PC-3 (cell line): ENCODE data around the gene UBE2Q1. TPM values are rescaled to one million over a fixed set of nuclear protein-coding genes. Genes with fewer than 3 reads are reported as not detected.

Experiments
- ATAC-seq: fragments of 200-7000 bp; cut with Tn5 transposase; 2 replicates; pipeline ENCODE4 v1.9.1; 2020; ENCODE audit warnings: mild to moderate bottlenecking, moderate library complexity
- BruUV-seq: library from RNA; stranded (reverse); fragments of 400-500 nt; replicated peaks from 2 replicates; lab custom pipeline; 2021; lab: Mats Ljungman, UMichigan
- CTCF ChIA-PET: fragments of 300-600 bp; sonication (Branson Sonifier 250); formaldehyde crosslinking; loops from one replicate; lab custom pipeline; 2022; ENCODE audit warnings: antibody characterized with exemption; lab: Charles Lee
- POLR2A ChIA-PET: fragments of 300-600 bp; sonication (Branson Sonifier 250); formaldehyde crosslinking; loops from one replicate; lab custom pipeline; 2022; ENCODE audit warnings: antibody characterized with exemption; ENCODE audit not compliant: unreplicated experiment; lab: Charles Lee
- DNase-seq: peaks from one replicate; pipeline ENCODE4 v3.0.0-alpha.2; 2015
- H2AFZ ChIP-seq: fragments of 300-600 bp; sonication (generic); 2 replicates; pipeline ENCODE4 v1.6.0; 2016; ENCODE audit warnings: antibody characterized with exemption, low read length
- H3F3A ChIP-seq: fragments of 300-600 bp; sonication (generic); one replicate; pipeline ENCODE4 v1.6.0; 2017; ENCODE audit warnings: antibody characterized with exemption, low read length, control low read depth, mild to moderate bottlenecking; ENCODE audit not compliant: unreplicated experiment
- H3K27ac ChIP-seq: fragments of 300-600 bp; sonication (generic); 2 replicates; pipeline ENCODE4 v1.5.1; 2016; ENCODE audit warnings: mild to moderate bottlenecking, low read length
- H3K27me3 ChIP-seq: fragments of 300-600 bp; sonication (generic); 2 replicates; pipeline ENCODE4 v1.6.1; 2016; ENCODE audit warnings: low read length, mixed read lengths
- H3K36me3 ChIP-seq: fragments of 300-600 bp; sonication (generic); 2 replicates; pipeline ENCODE4 v1.6.1; 2016; ENCODE audit warnings: low read depth, mixed run types, low read length, mixed read lengths
- H3K4me1 ChIP-seq: fragments of 300-600 bp; sonication (generic); 2 replicates; pipeline ENCODE4 v1.5.1; 2016; ENCODE audit warnings: low read length; ENCODE audit not compliant: insufficient read depth
- H3K4me2 ChIP-seq: fragments of 300-600 bp; sonication (generic); 2 replicates; pipeline ENCODE4 v1.6.0; 2016; ENCODE audit warnings: low read length
- H3K4me3 ChIP-seq: fragments of 300-600 bp; sonication (generic); 2 replicates; pipeline ENCODE4 v1.5.1; 2016; ENCODE audit warnings: mild to moderate bottlenecking, low read length, mixed read lengths
- H3K79me2 ChIP-seq: fragments of 300-600 bp; sonication (generic); 2 replicates; pipeline ENCODE4 v1.6.1; 2017; ENCODE audit warnings: low read length, mixed read lengths
- H3K9ac ChIP-seq: fragments of 300-600 bp; sonication (generic); 2 replicates; pipeline ENCODE4 v1.6.0; 2016; ENCODE audit warnings: mild to moderate bottlenecking, low read length
- H3K9me2 ChIP-seq: fragments of 300-600 bp; sonication (generic); replicated peaks from 2 replicates; pipeline ENCODE4 v1.6.1; 2016; ENCODE audit warnings: mixed run types, low read length, mixed read lengths
- H3K9me3 ChIP-seq: fragments of 300-600 bp; sonication (generic); 2 replicates; pipeline ENCODE4 v1.6.1; 2016; ENCODE audit warnings: low read length, mixed read lengths
- H4K20me1 ChIP-seq: fragments of 300-600 bp; sonication (generic); 2 replicates; pipeline ENCODE4 v1.6.1; 2016; ENCODE audit warnings: low read length, mixed read lengths
- EZH2 ChIP-seq: fragments of 300-600 bp; sonication (generic); IDR thresholded peaks from one replicate; pipeline ENCODE4 v1.6.1; 2017; ENCODE audit warnings: antibody characterized with exemption, mild to moderate bottlenecking, low read length; ENCODE audit not compliant: unreplicated experiment
- EZH2phosphoT487 ChIP-seq: fragments of 300-600 bp; sonication (generic); IDR thresholded peaks from 2 replicates; pipeline ENCODE4 v1.6.1; 2018; ENCODE audit warnings: mild to moderate bottlenecking, antibody characterized with exemption, low read length, borderline replicate concordance
- intact Hi-C: fragments of 100-400 bp; cut with micrococcal nuclease; formaldehyde crosslinking; loops from 2 replicates; pipeline ENCODE4 v1.9.0; 2023
- total RNA-seq: library from RNA; depleted of rRNA; stranded (reverse); fragments of >200 nt; gene quantifications from 2 replicates; pipeline ENCODE4 v1.2.3, GENCODE V29; 2014
- TF ChIP-seq, protein P1 (sequence below): fragments of 300-600 bp; sonication (generic); conservative IDR thresholded peaks from 2 replicates; pipeline ENCODE4 v1.5.1; 2017; ENCODE audit warnings: antibody characterized with exemption, low read depth, mild to moderate bottlenecking, low read length

UBE2Q1 gene
- total RNA-seq, 1 experiment from 2014 or later, result 40.0 TPM

DNA sequence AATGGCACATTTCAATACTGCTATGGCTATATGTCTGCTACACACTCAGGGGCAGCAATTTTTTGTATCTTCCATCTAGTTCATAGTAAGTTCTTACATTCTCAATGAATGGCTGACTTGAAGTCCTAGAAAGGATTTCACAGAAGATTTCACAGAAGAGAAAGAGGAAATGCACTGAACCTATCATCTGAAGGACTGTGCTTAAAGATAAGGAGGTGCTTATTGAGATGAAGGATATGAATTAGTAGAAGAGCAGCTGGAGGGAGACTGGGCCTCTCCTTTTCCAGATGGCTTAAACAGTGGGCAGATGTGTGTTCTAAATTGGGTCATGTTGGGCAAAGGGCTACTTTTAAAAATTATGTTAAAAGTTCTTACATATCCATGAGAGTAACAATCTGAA lies 34.9 kb upstream of the UBE2Q1 start:
- no peaks in the 10 kb centered on the region for H3K9me3 ChIP-seq
- no peak overlapping the region for H3K9ac ChIP-seq
- H2AFZ ChIP-seq, result no peak overlapping the region
- DNase-seq (no peak), ATAC-seq (no peak)
- H3F3A ChIP-seq, result no peaks in the 10 kb centered on the region
- no peak overlapping the region for H3K4me3 ChIP-seq
- H3K79me2 ChIP-seq, result peaks cover 10% of the 10 kb centered on the region
- 0 out of 2 replicates have a peak, but pooled peaks cover 4% of the 10 kb centered on the region for H4K20me1 ChIP-seq
- no TSS peak for BruUV-seq
- CTCF ChIA-PET, result no interaction called here
- no peak overlapping the region for H3K27ac ChIP-seq
- no peaks in the 10 kb centered on the region for H3K9me2 ChIP-seq
- H3K4me1 ChIP-seq, result peaks cover 7% of the 10 kb centered on the region
- H3K27me3 ChIP-seq, result no peaks in the 10 kb centered on the region
- POLR2A ChIA-PET, result no interaction called here
- no peak overlapping the region for H3K4me2 ChIP-seq
- intact Hi-C loops, result no loop called here
- TF ChIP-seq, protein P1, sequence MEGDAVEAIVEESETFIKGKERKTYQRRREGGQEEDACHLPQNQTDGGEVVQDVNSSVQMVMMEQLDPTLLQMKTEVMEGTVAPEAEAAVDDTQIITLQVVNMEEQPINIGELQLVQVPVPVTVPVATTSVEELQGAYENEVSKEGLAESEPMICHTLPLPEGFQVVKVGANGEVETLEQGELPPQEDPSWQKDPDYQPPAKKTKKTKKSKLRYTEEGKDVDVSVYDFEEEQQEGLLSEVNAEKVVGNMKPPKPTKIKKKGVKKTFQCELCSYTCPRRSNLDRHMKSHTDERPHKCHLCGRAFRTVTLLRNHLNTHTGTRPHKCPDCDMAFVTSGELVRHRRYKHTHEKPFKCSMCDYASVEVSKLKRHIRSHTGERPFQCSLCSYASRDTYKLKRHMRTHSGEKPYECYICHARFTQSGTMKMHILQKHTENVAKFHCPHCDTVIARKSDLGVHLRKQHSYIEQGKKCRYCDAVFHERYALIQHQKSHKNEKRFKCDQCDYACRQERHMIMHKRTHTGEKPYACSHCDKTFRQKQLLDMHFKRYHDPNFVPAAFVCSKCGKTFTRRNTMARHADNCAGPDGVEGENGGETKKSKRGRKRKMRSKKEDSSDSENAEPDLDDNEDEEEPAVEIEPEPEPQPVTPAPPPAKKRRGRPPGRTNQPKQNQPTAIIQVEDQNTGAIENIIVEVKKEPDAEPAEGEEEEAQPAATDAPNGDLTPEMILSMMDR, result no peak
- TF ChIP-seq EZH2phosphoT487 (no peak), EZH2 (no peak)
- H3K36me3 ChIP-seq, result peaks cover 88% of the 10 kb centered on the region

DNA sequence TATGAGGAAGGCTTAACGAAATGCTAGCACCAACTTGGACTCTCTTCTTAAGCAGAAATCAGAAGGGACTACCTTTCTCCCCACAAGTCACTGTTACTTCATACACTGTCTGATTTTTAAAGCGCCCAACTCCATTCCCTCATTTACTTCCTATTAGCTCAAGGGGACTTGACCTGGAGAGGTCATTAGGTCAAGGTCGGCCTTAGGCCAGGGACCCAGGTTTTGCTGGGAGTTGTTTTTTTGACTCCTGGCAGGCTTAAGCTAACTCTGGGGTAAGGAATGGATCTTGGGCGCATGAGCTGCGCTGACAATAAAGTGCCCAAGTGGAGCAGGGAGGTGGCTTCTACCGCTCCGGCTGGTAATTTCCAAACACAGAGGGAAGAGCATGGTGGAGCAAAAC lies 32.7 kb upstream of the UBE2Q1 start:
- Histone ChIP-seq H3K4me2 (no peak overlapping the region), H3K9ac (no peak overlapping the region), H3K9me2 (no peaks in the 10 kb centered on the region), H3F3A (no peaks in the 10 kb centered on the region), H3K27ac (no peak overlapping the region), H3K9me3 (no peaks in the 10 kb centered on the region), H2AFZ (no peak overlapping the region), H3K4me1 (peaks cover 5% of the 10 kb centered on the region), H3K79me2 (peaks cover 10% of the 10 kb centered on the region), H3K27me3 (no peaks in the 10 kb centered on the region), H3K36me3 (peaks cover 88% of the 10 kb centered on the region), H4K20me1 (no peaks in the 10 kb centered on the region), H3K4me3 (no peak overlapping the region)
- no peak for ATAC-seq
- ChIA-PET CTCF (no interaction called here), POLR2A (interaction anchor here (0.5 kb wide), 1 partner anchor 11 kb away, joined by 3 read pairs; no protein-coding TSS in a partner anchor)
- intact Hi-C loops, result no loop called here
- DNase-seq, result no peak
- no TSS peak for BruUV-seq
- TF ChIP-seq EZH2phosphoT487 (no peak), EZH2 (no peak)
- TF ChIP-seq, protein P1, result no peak

DNA sequence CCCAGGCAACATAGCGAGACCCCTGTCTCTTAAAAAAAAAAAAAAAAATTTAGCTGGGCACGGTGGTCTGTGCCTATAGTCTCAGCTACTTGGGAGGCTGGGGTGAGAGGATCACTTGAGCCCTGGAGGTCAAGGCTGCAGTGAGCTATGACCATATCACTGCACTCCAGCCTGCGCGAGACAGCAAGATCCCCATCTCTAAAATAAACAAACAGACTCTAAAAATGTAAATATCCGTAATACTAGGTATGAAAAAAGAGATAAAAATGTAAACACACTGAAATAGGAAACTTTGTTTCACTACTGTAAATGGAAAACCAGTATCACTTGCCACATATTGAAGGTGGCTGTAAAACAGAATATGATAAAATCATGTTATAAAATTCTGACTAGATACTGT lies 32.3 kb upstream of the UBE2Q1 start:
- H3K27me3 ChIP-seq, result no peaks in the 10 kb centered on the region
- H3K9ac ChIP-seq, result no peak overlapping the region
- TF ChIP-seq, protein P1, result no peak
- TF ChIP-seq EZH2, result no peak
- no peak for TF ChIP-seq EZH2phosphoT487
- DNase-seq, result no peak
- H3F3A ChIP-seq, result no peaks in the 10 kb centered on the region
- no peaks in the 10 kb centered on the region for H3K9me2 ChIP-seq
- CTCF ChIA-PET, result no interaction called here
- H3K27ac ChIP-seq, result no peak overlapping the region
- no peak overlapping the region for H3K4me2 ChIP-seq
- no peak overlapping the region for H3K4me3 ChIP-seq
- H3K4me1 ChIP-seq, result peaks cover under 1% of the 10 kb centered on the region
- POLR2A ChIA-PET, result interaction anchor here (0.5 kb wide), 1 partner anchor 12 kb away, joined by 3 read pairs; no protein-coding TSS in a partner anchor
- no peak overlapping the region for H2AFZ ChIP-seq
- H4K20me1 ChIP-seq, result no peaks in the 10 kb centered on the region
- no peaks in the 10 kb centered on the region for H3K9me3 ChIP-seq
- intact Hi-C loops, result no loop called here
- ATAC-seq, result no peak
- H3K79me2 ChIP-seq, result peaks cover 10% of the 10 kb centered on the region
- peaks cover 89% of the 10 kb centered on the region for H3K36me3 ChIP-seq
- no TSS peak for BruUV-seq
